ENCODE data around the gene CACNA1D. TPM values are rescaled to one million over a fixed set of nuclear protein-coding genes. Genes with fewer than 3 reads are reported as not detected.

CACNA1D gene
- total and polyA plus RNA-seq, 2 donors (not counting 1 experiment from before 2014, with no cell fraction given) = 0.17 to 0.37 TPM

DNA sequence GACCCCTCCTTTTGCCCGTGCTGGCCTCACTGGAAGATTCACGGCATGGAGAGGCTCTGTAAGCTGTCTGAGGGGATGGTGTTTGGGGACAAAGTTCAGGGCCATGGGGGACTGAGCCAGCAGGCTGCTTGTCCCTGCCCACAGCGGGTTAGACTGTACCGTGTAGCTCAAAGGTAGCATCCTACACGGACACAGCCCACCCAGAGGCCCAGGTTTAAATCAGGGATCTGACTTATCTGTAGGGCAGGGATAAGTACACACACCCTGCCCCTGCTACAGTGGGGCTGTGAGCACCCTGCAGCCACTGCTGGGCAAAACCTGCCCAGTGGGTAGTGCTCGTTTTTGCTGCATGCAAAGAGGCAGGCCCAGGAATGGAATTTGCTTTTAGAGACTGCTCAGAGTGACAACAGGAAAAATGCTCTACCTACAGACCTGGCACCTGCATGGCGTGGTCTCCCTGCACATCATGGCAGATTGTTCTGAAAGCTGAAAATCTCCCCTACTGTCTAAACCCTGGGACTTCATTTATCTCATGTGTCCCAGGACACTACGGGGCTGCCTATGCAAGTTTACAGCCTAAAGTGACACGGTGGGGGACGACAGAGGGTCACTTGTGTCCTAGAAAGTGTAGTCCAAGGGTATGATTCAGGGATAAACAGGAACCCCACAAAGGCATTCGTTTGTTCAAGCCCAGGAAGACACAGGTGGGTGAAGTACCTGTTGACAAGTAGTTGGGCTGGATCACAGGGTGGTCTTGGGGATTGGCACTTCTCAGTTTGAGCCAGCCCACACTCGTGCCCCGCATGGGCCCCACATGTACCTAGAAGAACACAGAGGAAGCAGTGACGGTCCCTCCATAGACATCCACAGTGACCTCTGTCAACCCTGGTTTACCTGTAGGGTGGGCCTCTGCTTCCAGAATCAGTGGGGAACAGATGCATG, 324.1 kb downstream of the CACNA1D start:
- Histone ChIP-seq H3K4me1 (ENCODE audit: control insufficient read depth, extremely low read depth, insufficient read depth, low read length) (no peaks in the 10 kb centered on the region), H3K79me2 (ENCODE audit: control insufficient read depth, insufficient read depth, low read length) (no peaks in the 10 kb centered on the region), H3K36me3 (ENCODE audit: control insufficient read depth, insufficient read depth, low read length) (no peaks in the 10 kb centered on the region), H3K9ac (ENCODE audit: insufficient read depth, low read length) (no peak overlapping the region), H3K27ac (ENCODE audit: insufficient read depth, low read length) (no peak overlapping the region), H3K9me3 (ENCODE audit: control insufficient read depth, insufficient read depth, low read depth, low read length) (no peaks in the 10 kb centered on the region), H3K4me2 (ENCODE audit: extremely low read depth, insufficient read depth, low read length) (no peak overlapping the region), H4K20me1 (ENCODE audit: control insufficient read depth, extremely low read depth, insufficient read depth, low read length) (no peaks in the 10 kb centered on the region), H2AFZ (ENCODE audit: low read length) (no peak overlapping the region), H3K27me3 (ENCODE audit: control insufficient read depth, insufficient read depth, low read length) (no peaks in the 10 kb centered on the region), H3K4me3 (replicated peaks in 1 of 4; ENCODE audit: control extremely low read depth in 1 of 4, insufficient read depth in 1 of 4, low read depth in 3 of 4, low read length in 4 of 4) (no peak overlapping the region)
- TF ChIP-seq, protein P1, sequence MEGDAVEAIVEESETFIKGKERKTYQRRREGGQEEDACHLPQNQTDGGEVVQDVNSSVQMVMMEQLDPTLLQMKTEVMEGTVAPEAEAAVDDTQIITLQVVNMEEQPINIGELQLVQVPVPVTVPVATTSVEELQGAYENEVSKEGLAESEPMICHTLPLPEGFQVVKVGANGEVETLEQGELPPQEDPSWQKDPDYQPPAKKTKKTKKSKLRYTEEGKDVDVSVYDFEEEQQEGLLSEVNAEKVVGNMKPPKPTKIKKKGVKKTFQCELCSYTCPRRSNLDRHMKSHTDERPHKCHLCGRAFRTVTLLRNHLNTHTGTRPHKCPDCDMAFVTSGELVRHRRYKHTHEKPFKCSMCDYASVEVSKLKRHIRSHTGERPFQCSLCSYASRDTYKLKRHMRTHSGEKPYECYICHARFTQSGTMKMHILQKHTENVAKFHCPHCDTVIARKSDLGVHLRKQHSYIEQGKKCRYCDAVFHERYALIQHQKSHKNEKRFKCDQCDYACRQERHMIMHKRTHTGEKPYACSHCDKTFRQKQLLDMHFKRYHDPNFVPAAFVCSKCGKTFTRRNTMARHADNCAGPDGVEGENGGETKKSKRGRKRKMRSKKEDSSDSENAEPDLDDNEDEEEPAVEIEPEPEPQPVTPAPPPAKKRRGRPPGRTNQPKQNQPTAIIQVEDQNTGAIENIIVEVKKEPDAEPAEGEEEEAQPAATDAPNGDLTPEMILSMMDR (conservative IDR thresholded peaks at IDR 0.05 in 1 of 2, IDR thresholded peaks at IDR 0.05 in 1 of 2; ENCODE audit: low read depth in 1 of 2, low read length in 2 of 2) = no peak
- no peak for TF ChIP-seq EZH2 (IDR thresholded peaks at IDR 0.05; ENCODE audit: low read length, missing control alignments)
- DNase-seq (ENCODE audit: low read depth in 2 of 2) = no peak

DNA sequence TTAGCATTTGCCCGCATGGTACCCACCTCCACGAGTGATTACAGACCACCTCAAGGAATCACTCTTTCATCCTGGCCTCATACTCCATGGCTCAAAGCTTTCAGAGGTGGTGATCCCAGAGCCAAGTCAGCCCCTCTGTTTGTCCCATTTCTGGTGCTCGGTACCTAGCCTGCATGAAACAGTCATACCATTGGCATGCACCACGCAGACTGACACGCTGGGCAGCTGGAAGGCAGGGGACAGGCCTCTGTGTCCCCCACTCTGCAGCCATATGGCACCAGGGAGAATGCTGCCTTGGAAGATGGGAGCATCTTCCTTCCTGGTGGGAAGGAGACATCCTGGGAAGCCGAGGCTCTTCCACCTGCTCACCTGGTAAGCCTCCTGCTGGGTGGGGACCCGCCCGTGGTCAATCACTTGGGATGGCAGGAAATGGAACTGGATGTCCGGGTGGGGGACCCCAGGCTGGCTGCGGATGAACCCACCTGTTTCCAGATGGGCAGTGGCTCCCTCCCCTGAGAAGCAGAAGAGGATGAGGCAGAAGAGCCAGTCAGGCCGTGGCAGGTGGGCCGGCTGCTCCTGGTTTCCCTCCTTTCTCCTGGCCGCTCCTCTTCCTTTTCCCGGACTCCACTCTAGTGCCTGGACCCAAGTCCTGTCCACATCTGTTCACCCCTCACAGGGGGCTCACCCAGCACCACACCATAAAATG, 324.9 kb downstream of the CACNA1D start:
- Histone ChIP-seq H3K4me2 (ENCODE audit: extremely low read depth, insufficient read depth, low read length) (no peak overlapping the region), H4K20me1 (ENCODE audit: control insufficient read depth, extremely low read depth, insufficient read depth, low read length) (no peaks in the 10 kb centered on the region), H3K79me2 (ENCODE audit: control insufficient read depth, insufficient read depth, low read length) (no peaks in the 10 kb centered on the region), H3K27ac (ENCODE audit: insufficient read depth, low read length) (no peak overlapping the region), H3K4me3 (replicated peaks in 1 of 4; ENCODE audit: control extremely low read depth in 1 of 4, insufficient read depth in 1 of 4, low read depth in 3 of 4, low read length in 4 of 4) (no peak overlapping the region), H3K9me3 (ENCODE audit: control insufficient read depth, insufficient read depth, low read depth, low read length) (no peaks in the 10 kb centered on the region), H3K36me3 (ENCODE audit: control insufficient read depth, insufficient read depth, low read length) (no peaks in the 10 kb centered on the region), H3K4me1 (ENCODE audit: control insufficient read depth, extremely low read depth, insufficient read depth, low read length) (no peaks in the 10 kb centered on the region), H3K27me3 (ENCODE audit: control insufficient read depth, insufficient read depth, low read length) (no peaks in the 10 kb centered on the region), H2AFZ (ENCODE audit: low read length) (no peak overlapping the region), H3K9ac (ENCODE audit: insufficient read depth, low read length) (no peak overlapping the region)
- DNase-seq (ENCODE audit: low read depth in 2 of 2) = no peak
- TF ChIP-seq, protein P1 (conservative IDR thresholded peaks at IDR 0.05 in 1 of 2, IDR thresholded peaks at IDR 0.05 in 1 of 2; ENCODE audit: low read depth in 1 of 2, low read length in 2 of 2) = no peak
- no peak for TF ChIP-seq EZH2 (IDR thresholded peaks at IDR 0.05; ENCODE audit: low read length, missing control alignments)

DNA sequence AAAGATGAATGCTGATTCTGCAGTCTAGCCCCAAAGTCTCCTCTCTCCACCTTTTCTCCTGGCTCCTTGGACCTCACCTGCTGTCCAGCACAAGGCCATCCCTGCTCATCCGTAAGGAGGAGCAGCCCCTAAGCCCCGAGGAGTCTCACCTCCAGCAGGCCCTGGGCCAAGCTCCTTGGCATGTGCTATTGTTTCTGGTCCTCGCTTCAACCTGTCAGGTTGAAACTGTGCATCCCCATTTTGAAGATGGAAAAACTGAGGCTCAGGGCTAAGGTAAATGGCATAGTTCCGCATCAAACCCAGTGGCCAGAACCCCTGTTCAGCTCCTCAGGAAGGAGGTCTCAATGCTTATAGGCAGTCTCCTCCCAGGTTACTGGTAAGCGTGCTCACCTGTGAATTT, 325.7 kb downstream of the CACNA1D start:
- no peak for DNase-seq (ENCODE audit: low read depth in 2 of 2)
- no peak for TF ChIP-seq EZH2 (IDR thresholded peaks at IDR 0.05; ENCODE audit: low read length, missing control alignments)
- TF ChIP-seq, protein P1 (conservative IDR thresholded peaks at IDR 0.05 in 1 of 2, IDR thresholded peaks at IDR 0.05 in 1 of 2; ENCODE audit: low read depth in 1 of 2, low read length in 2 of 2) = no peak
- Histone ChIP-seq H3K4me2 (ENCODE audit: extremely low read depth, insufficient read depth, low read length) (no peak overlapping the region), H3K27ac (ENCODE audit: insufficient read depth, low read length) (no peak overlapping the region), H3K36me3 (ENCODE audit: control insufficient read depth, insufficient read depth, low read length) (no peaks in the 10 kb centered on the region), H2AFZ (ENCODE audit: low read length) (no peak overlapping the region), H3K9me3 (ENCODE audit: control insufficient read depth, insufficient read depth, low read depth, low read length) (no peaks in the 10 kb centered on the region), H3K27me3 (ENCODE audit: control insufficient read depth, insufficient read depth, low read length) (no peaks in the 10 kb centered on the region), H3K9ac (ENCODE audit: insufficient read depth, low read length) (no peak overlapping the region), H3K4me1 (ENCODE audit: control insufficient read depth, extremely low read depth, insufficient read depth, low read length) (no peaks in the 10 kb centered on the region), H4K20me1 (ENCODE audit: control insufficient read depth, extremely low read depth, insufficient read depth, low read length) (no peaks in the 10 kb centered on the region), H3K79me2 (ENCODE audit: control insufficient read depth, insufficient read depth, low read length) (no peaks in the 10 kb centered on the region), H3K4me3 (replicated peaks in 1 of 4; ENCODE audit: control extremely low read depth in 1 of 4, insufficient read depth in 1 of 4, low read depth in 3 of 4, low read length in 4 of 4) (no peak overlapping the region)
